ENCODE measurements around the gene CHRNG. TPM values are rescaled to one million over a fixed set of nuclear protein-coding genes. Genes with fewer than 3 reads are reported as not detected.

CHRNG gene
- total and polyA plus RNA-seq, 8 donors, result 0.07 to 0.35 (median 0.13) TPM; not detected in 4

DNA sequence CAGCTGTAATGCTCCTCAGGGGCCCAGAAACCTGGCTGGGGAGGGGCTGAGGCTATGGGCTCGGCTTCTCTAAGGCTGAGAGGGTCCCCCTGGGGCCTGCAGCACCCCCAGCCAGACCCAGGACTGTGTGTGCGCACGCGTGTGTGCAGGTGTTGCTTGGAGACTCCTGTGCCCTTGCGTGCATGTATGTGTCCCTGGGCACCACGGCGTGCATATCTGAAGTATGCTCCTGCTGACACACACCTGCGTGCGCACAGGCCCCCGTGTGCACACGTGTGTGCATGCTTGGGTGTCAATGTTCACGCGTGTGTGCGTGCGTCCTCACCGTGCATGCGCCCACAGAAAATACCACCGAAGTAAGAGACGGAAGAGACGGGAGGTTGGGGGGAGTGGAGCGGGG is 37.0 kb upstream of the CHRNG start:
- H3K9me3 ChIP-seq, result no peaks in the 10 kb centered on the region
- DNase-seq (no peak), ATAC-seq (no peak)
- TF ChIP-seq, protein P1, sequence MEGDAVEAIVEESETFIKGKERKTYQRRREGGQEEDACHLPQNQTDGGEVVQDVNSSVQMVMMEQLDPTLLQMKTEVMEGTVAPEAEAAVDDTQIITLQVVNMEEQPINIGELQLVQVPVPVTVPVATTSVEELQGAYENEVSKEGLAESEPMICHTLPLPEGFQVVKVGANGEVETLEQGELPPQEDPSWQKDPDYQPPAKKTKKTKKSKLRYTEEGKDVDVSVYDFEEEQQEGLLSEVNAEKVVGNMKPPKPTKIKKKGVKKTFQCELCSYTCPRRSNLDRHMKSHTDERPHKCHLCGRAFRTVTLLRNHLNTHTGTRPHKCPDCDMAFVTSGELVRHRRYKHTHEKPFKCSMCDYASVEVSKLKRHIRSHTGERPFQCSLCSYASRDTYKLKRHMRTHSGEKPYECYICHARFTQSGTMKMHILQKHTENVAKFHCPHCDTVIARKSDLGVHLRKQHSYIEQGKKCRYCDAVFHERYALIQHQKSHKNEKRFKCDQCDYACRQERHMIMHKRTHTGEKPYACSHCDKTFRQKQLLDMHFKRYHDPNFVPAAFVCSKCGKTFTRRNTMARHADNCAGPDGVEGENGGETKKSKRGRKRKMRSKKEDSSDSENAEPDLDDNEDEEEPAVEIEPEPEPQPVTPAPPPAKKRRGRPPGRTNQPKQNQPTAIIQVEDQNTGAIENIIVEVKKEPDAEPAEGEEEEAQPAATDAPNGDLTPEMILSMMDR (IDR thresholded peaks at IDR 0.05), result no peak
- no peak overlapping the region for H3K4me3 ChIP-seq
- intact Hi-C loops (cut with DNase I), result no loop called here
- no peak overlapping the region for H3K27ac ChIP-seq
- H3K36me3 ChIP-seq, result no peaks in the 10 kb centered on the region
- H3K27me3 ChIP-seq, result peaks cover 23 to 80% of the 10 kb centered on the region in 2 donors
- peaks cover 7 to 13% of the 10 kb centered on the region in 2 donors for H3K4me1 ChIP-seq

DNA sequence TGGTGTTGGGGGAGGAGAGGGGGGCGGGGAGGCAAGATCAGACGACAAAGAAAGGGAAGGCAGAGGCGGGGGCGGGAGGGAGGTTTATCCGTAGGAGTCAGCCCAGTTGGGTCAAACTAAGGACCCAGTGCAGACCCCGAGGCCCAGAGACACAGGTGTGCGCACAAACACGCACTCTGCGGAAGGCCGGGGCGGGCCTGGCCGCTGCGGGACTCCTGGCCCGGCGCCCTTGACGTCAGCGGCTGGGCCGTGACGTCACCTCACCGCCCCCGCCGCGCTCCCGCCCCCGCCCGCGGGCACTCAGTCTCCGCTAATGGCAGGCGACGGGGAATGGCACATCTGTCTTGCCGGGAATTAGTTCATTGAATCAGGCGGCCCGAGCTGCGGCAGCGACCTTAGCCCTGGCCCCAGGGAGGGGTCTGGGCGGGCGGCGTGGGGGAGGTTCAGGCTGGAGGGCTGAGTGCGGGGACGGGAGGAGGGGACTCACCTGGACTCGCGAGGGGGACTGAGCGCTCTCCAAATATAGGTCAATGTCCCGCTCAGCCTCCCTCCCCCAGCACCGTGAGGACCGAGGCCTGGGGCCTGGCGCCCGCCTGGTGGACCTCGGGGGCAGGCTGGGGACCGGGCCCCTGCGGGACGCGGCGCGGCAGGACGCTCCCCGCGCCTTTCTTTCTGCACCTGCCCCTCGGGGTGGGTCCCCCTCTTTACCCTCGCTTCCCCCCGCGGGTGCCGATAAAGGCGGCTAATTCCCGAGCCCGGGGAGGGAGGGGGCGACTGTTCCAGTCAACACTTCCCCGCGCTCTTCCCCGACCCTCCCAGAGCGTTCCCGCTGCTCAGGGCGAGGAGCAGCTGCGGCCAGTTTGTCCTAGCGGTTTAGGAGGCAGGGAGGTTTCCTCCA is 36.3 kb upstream of the CHRNG start:
- H3K4me1 ChIP-seq, result peaks cover 7 to 13% of the 10 kb centered on the region in 2 donors
- peaks cover 23 to 79% of the 10 kb centered on the region in 2 donors for H3K27me3 ChIP-seq
- no peaks in the 10 kb centered on the region for H3K9me3 ChIP-seq
- H3K36me3 ChIP-seq, result no peaks in the 10 kb centered on the region
- H3K4me3 ChIP-seq, result peak overlapping the region; percentile 10 to 28
- ATAC-seq (peak; percentile 63), DNase-seq (no peak)
- TF ChIP-seq, protein P1 (IDR thresholded peaks at IDR 0.05), result no peak
- no peak overlapping the region for H3K27ac ChIP-seq
- intact Hi-C loops (cut with DNase I), result no loop called here

DNA sequence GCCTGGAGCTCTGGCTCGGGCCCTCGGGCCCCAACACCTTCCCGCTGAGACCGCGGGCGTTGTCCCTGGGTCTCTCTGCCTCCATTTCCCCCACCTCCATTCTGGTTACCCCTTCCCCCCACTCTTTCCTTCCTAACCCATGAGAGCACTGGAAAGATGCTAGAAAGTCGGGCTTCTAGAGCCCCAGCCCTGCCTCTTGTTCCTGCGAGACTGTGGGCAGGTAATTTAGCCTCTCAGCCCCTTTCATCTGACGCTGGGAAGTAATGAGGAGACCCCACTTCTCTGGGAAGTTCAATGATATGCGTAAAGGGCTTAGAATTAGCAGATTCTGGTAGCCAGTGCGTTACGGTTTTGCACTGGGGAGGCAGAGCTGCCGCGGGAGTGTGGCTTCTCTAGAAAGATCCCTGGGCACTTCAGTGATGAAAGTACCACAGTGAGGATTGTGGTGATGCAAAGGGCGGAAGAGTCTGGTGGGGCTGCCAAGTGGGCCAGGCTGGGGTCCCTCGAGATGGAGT is 35.6 kb upstream of the CHRNG start:
- Histone ChIP-seq H3K27me3 (peaks cover 23 to 83% of the 10 kb centered on the region in 2 donors), H3K36me3 (no peaks in the 10 kb centered on the region), H3K9me3 (no peaks in the 10 kb centered on the region), H3K27ac (no peak overlapping the region), H3K4me3 (no peak overlapping the region), H3K4me1 (peaks cover 7 to 13% of the 10 kb centered on the region in 2 donors)
- intact Hi-C loops (cut with DNase I), result no loop called here
- ATAC-seq (no peak), DNase-seq (no peak)
- TF ChIP-seq, protein P1 (IDR thresholded peaks at IDR 0.05), result no peak

DNA sequence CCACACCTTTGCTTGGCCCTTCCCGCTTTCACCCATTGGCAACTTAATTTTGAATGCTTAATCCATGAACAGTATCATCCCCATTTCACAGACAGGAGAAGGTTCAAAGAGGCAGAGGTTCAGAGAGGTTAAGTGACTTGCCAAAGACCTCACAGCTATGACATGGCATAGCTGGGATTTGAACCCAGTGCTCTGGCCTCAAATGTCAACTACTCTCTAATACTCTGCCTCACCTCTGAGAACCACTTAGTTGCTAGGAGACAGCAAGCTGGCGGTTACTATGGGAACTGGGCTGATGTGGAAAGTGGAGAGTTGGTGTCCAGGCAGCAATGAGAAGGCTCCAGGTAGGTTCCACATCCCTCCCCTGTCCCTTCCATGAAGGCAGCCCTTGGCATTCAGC is 35.1 kb upstream of the CHRNG start:
- Histone ChIP-seq H3K4me3 (no peak overlapping the region), H3K27me3 (peaks cover 23 to 83% of the 10 kb centered on the region in 2 donors), H3K9me3 (no peaks in the 10 kb centered on the region), H3K36me3 (no peaks in the 10 kb centered on the region), H3K27ac (no peak overlapping the region), H3K4me1 (peaks cover 7 to 13% of the 10 kb centered on the region in 2 donors)
- intact Hi-C loops (cut with DNase I), result no loop called here
- DNase-seq (no peak), ATAC-seq (no peak)
- TF ChIP-seq, protein P1 (IDR thresholded peaks at IDR 0.05), result no peak

DNA sequence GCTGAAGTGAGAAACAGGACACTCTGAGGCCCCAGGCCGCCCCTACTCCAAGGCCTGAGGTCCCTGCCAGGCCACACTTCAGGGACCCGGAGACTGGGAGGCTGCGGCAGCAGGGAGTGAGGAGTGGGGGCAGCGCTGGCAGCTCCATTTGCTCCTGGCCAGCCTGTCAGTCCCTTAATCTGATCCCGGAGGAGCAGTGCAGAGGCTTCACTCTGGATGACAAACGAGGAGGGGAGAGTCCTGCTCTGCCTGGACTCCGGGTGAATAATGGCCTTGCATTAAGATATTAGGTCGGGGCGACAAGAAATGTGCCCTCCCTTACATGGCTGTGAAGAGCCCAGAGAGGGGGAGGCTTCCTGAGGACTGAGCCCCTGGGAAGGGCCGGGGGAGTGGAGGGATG is 33.6 kb upstream of the CHRNG start:
- Histone ChIP-seq H3K36me3 (no peaks in the 10 kb centered on the region), H3K4me1 (peaks cover 7 to 13% of the 10 kb centered on the region in 2 donors), H3K27ac (no peak overlapping the region), H3K27me3 (peaks cover 23 to 77% of the 10 kb centered on the region in 2 donors), H3K9me3 (no peaks in the 10 kb centered on the region), H3K4me3 (no peak overlapping the region)
- intact Hi-C loops (cut with DNase I), result no loop called here
- TF ChIP-seq, protein P1 (IDR thresholded peaks at IDR 0.05), result no peak
- DNase-seq, result no peak
- no peak for ATAC-seq
